ENCODE data around the gene HOMER1. TPM values are rescaled to one million over a fixed set of nuclear protein-coding genes. Genes with fewer than 3 reads are reported as not detected.

The HOMER1 gene
- total RNA-seq, 1 donor from 2014 or later, result 5.4 TPM

DNA sequence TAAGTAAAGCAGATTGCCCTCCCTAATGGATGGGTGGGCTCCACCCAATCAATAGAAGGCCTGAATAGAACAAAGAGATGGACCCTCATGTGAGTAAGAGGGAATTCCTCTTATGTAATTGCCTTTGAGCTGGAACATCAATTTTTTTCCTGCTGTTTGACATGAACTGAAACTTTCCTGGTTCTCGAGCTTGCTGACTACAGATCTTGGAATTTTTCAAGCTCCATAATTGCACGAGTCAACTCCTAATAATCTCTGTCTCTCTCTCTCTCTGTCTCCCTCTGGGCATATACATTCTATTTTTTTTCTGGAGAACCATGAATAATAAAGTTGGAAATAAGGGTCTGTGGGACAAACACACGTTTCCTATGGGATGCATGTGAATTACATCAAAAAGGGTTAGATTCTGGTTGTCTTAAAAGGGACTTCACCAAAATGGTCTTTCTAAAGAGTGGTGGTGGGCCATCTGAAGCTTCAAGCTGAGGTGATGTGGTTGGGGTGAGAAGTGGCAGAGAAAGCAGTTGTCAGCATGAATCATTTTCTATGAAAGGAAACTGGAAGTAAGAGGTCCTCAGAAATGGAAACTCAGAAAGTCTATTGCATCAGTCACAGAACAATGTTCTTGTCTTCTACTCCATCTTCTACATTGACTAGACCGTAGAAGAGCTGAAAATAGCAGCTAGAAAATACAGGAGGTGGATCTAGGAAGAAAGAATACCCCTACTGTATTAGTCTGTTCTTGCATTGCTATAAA is 47.0 kb upstream of the HOMER1 start:
- H3K27me3 ChIP-seq, result no peaks in the 10 kb centered on the region
- DNase-seq (ENCODE audit: extremely low spot score in 2 of 2), result no peak
- intact Hi-C loops (cut with DNase I), result no loop called here
- H3K36me3 ChIP-seq, result no peaks in the 10 kb centered on the region
- no peaks in the 10 kb centered on the region for H3K4me1 ChIP-seq
- H3K27ac ChIP-seq, result no peak overlapping the region
- TF ChIP-seq POLR2AphosphoS5 (IDR thresholded peaks at IDR 0.05; ENCODE audit: insufficient read depth in 1 of 2, low read depth in 1 of 2) (no peak), POLR2A (IDR thresholded peaks at IDR 0.05) (no peak)
- TF ChIP-seq, protein P1, sequence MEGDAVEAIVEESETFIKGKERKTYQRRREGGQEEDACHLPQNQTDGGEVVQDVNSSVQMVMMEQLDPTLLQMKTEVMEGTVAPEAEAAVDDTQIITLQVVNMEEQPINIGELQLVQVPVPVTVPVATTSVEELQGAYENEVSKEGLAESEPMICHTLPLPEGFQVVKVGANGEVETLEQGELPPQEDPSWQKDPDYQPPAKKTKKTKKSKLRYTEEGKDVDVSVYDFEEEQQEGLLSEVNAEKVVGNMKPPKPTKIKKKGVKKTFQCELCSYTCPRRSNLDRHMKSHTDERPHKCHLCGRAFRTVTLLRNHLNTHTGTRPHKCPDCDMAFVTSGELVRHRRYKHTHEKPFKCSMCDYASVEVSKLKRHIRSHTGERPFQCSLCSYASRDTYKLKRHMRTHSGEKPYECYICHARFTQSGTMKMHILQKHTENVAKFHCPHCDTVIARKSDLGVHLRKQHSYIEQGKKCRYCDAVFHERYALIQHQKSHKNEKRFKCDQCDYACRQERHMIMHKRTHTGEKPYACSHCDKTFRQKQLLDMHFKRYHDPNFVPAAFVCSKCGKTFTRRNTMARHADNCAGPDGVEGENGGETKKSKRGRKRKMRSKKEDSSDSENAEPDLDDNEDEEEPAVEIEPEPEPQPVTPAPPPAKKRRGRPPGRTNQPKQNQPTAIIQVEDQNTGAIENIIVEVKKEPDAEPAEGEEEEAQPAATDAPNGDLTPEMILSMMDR (IDR thresholded peaks at IDR 0.05), result no peak
- no peaks in the 10 kb centered on the region for H3K9me3 ChIP-seq
- no peak overlapping the region for H3K4me3 ChIP-seq

DNA sequence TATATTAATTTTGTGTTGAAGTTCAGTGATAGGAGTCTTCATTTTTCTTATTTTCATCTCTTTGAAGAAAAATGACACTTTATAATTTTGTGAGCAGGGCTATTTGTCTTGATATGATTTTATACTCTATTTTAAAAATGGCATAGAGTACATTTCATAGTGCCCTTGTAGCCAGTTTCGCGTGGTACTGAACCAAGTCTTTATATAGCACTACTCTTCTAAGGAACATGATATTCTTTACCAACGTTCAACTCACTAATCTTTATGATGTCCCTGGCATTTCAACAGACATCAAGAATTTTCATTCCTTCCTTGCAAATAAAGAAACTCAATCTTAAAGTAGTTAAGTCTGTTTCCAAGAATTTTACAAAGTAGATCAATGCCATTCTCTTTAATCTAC is 41.5 kb upstream of the HOMER1 start:
- no peak for DNase-seq (ENCODE audit: extremely low spot score in 2 of 2)
- Histone ChIP-seq H3K9me3 (no peaks in the 10 kb centered on the region), H3K4me1 (no peaks in the 10 kb centered on the region), H3K36me3 (no peaks in the 10 kb centered on the region), H3K4me3 (no peak overlapping the region), H3K27ac (no peak overlapping the region), H3K27me3 (no peaks in the 10 kb centered on the region)
- TF ChIP-seq POLR2A (IDR thresholded peaks at IDR 0.05), result no peak
- TF ChIP-seq, protein P1 (IDR thresholded peaks at IDR 0.05), result no peak
- TF ChIP-seq POLR2AphosphoS5 (IDR thresholded peaks at IDR 0.05; ENCODE audit: insufficient read depth in 1 of 2, low read depth in 1 of 2), result no peak
- intact Hi-C loops (cut with DNase I), result no loop called here

DNA sequence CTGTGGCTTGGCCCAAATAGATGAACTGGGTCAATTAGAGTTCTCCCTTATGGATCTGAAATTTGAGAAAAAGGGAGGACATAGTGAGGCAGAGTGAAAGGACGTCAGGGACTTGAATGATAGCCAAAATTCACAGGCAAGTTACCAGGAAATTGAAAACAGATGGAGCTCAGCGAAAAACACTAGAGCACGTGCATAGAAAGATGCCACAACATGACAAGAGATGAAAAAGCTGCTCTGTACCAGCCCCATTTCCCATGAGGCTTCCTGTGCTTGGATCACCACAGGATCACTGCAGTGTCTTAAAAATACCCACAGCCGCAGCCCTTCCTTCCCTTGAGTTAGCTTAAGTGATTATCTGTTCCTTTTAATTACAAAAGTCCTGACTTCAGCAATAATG is 39.0 kb upstream of the HOMER1 start:
- H3K27ac ChIP-seq, result no peak overlapping the region
- no peaks in the 10 kb centered on the region for H3K27me3 ChIP-seq
- no peaks in the 10 kb centered on the region for H3K36me3 ChIP-seq
- intact Hi-C loops (cut with DNase I), result no loop called here
- no peak for DNase-seq (ENCODE audit: extremely low spot score in 2 of 2)
- no peaks in the 10 kb centered on the region for H3K9me3 ChIP-seq
- H3K4me3 ChIP-seq, result no peak overlapping the region
- no peaks in the 10 kb centered on the region for H3K4me1 ChIP-seq
- TF ChIP-seq, protein P1 (IDR thresholded peaks at IDR 0.05), result no peak
- TF ChIP-seq POLR2A (IDR thresholded peaks at IDR 0.05), result no peak
- no peak for TF ChIP-seq POLR2AphosphoS5 (IDR thresholded peaks at IDR 0.05; ENCODE audit: insufficient read depth in 1 of 2, low read depth in 1 of 2)

DNA sequence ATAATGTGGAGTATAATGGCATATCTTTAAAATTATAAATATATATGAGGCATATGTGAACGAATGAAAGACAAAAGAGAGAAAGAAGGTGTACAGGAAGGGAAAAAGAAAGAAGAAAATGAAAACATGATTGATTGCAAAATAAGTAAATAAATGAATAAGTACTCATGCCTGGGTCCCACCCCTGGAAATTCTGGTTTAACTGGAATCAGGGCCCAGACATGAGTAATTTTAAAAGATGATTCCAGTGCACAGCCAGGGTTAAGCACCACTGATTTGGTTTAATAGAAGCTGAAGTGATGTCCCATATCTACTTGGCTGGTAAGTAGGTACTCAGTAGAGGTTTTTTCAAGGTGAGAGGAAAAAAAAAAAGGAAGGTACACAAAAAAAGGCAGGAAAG is 34.0 kb upstream of the HOMER1 start:
- intact Hi-C loops (cut with DNase I), result no loop called here
- Histone ChIP-seq H3K27ac (no peak overlapping the region), H3K4me3 (no peak overlapping the region), H3K4me1 (peaks cover 9% of the 10 kb centered on the region), H3K9me3 (no peaks in the 10 kb centered on the region), H3K36me3 (no peaks in the 10 kb centered on the region), H3K27me3 (no peaks in the 10 kb centered on the region)
- no peak for DNase-seq (ENCODE audit: extremely low spot score in 2 of 2)
- TF ChIP-seq, protein P1 (IDR thresholded peaks at IDR 0.05), result no peak
- TF ChIP-seq POLR2A (IDR thresholded peaks at IDR 0.05) (no peak), POLR2AphosphoS5 (IDR thresholded peaks at IDR 0.05; ENCODE audit: insufficient read depth in 1 of 2, low read depth in 1 of 2) (peak in 1 of 2 donors; percentile 61)

DNA sequence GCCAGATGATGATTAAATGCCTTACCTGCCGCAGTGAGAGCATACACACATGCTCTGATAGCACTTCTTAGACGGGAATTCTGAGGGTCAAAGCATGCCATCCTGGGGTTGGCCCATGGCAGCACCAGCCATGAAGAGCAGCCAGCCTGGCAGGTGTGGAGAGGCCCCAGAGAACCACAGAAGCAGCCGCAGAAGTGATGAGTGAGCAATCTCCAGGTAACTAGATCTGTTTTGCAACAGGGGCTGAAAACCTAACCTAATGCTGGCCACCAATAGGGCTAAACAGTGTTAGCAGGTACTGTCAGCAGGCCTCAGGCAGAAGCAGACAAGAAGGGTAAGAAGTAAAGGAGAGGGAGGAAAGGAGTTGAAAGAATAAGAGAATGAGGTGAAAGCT is 33.5 kb upstream of the HOMER1 start:
- TF ChIP-seq POLR2AphosphoS5 (IDR thresholded peaks at IDR 0.05; ENCODE audit: insufficient read depth in 1 of 2, low read depth in 1 of 2), result no peak
- no peak for TF ChIP-seq POLR2A (IDR thresholded peaks at IDR 0.05)
- TF ChIP-seq, protein P1 (IDR thresholded peaks at IDR 0.05), result no peak
- no peak overlapping the region for H3K27ac ChIP-seq

More for the DNA sequence above, 33.5 kb upstream of the HOMER1 start:
- H3K4me3 ChIP-seq, result no peak overlapping the region
- DNase-seq (ENCODE audit: extremely low spot score in 2 of 2), result no peak
- peaks cover 9% of the 10 kb centered on the region for H3K4me1 ChIP-seq
- intact Hi-C loops (cut with DNase I), result no loop called here
- H3K9me3 ChIP-seq, result no peaks in the 10 kb centered on the region
- H3K27me3 ChIP-seq, result no peaks in the 10 kb centered on the region
- H3K36me3 ChIP-seq, result no peaks in the 10 kb centered on the region

All from vagina (tissue), 2 donors.